ENCODE results near the gene RALGAPA2.

The RALGAPA2 gene

DNA sequence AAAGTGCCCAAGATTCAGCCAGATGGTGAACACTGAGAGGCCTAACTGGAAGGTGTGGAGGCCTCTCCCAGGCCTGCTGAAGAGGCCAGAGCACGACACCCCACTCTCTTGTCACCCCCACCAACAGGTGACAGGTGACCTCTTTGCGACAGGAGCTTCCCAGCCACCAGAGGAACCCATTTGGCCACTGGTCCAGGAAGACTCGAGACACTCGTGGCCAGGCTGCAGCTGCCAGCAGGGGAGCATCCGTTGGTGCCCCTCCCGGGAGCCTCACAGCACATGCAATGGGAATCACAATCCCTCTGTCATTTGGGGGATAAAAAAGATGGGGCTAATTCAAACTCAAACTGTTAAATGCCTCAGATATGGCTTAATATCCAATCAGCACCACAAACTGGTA, 181.2 kb downstream of the RALGAPA2 start:
- no peak overlapping the region for H3K27ac ChIP-seq (ENCODE audit: low read depth, low read length)
- no peak overlapping the region for H3K9ac ChIP-seq (ENCODE audit: low read depth in 1 of 2, low read length in 2 of 2)
- no peak overlapping the region for H3K4me3 ChIP-seq (ENCODE audit: low read depth in 1 of 2, low read length in 2 of 2)
- H3K36me3 ChIP-seq (ENCODE audit: control insufficient read depth in 1 of 2, insufficient read depth in 2 of 2, low read length in 2 of 2) = peaks cover 20 to 38% of the 10 kb centered on the region in 2 donors
- H3K9me3 ChIP-seq (ENCODE audit: control insufficient read depth in 1 of 2, low read length in 2 of 2) = no peaks in the 10 kb centered on the region
- H3K4me1 ChIP-seq (ENCODE audit: control insufficient read depth in 1 of 2, insufficient read depth in 2 of 2, low read length in 2 of 2) = peaks cover 4 to 5% of the 10 kb centered on the region in 2 donors
- H3K27me3 ChIP-seq (ENCODE audit: control insufficient read depth in 1 of 2, insufficient read depth in 2 of 2, low read length in 2 of 2) = no peaks in the 10 kb centered on the region

DNA sequence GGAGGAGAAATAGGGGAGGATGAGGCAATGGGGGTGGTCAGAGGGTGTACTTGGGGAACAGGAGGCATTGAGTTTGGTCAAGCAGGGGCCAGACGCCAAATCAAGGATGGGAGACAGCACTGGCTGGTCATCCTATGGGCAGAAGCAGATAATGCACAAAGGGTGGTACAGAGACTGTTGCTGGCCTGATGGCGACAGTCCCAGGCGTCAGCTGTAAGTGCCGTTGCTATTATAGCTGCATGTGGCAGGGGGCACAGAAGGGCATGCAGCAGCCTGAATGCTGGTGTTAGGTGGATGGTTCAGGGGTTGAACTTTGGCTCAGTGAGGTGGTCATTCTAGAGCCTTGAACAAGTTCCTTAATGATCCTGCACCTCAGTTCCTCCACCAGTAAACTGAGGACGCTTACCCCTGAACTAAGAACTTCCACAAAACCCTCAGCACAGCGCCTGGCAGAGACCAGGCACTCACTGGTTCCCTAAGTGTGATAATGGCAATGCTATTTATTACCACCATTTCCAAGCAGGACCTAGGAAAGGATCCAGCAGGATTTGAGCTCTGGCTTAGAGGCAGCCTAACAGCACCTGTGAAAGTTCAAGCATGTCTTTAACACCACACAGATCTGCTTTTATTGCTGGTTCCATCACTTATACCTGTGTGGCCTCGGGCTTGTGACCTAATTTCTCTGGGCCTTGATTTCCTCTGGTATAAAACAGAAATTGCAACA, 181.9 kb downstream of the RALGAPA2 start:
- H3K9ac ChIP-seq (ENCODE audit: low read depth in 1 of 2, low read length in 2 of 2) = no peak overlapping the region
- no peaks in the 10 kb centered on the region for H3K9me3 ChIP-seq (ENCODE audit: control insufficient read depth in 1 of 2, low read length in 2 of 2)
- no peaks in the 10 kb centered on the region for H3K27me3 ChIP-seq (ENCODE audit: control insufficient read depth in 1 of 2, insufficient read depth in 2 of 2, low read length in 2 of 2)
- peaks cover 20 to 39% of the 10 kb centered on the region in 2 donors for H3K36me3 ChIP-seq (ENCODE audit: control insufficient read depth in 1 of 2, insufficient read depth in 2 of 2, low read length in 2 of 2)
- peaks cover 0 to under 1% of the 10 kb centered on the region in 2 donors for H3K4me1 ChIP-seq (ENCODE audit: control insufficient read depth in 1 of 2, insufficient read depth in 2 of 2, low read length in 2 of 2)
- H3K4me3 ChIP-seq (ENCODE audit: low read depth in 1 of 2, low read length in 2 of 2) = no peak overlapping the region
- H3K27ac ChIP-seq (ENCODE audit: low read depth, low read length) = no peak overlapping the region

DNA sequence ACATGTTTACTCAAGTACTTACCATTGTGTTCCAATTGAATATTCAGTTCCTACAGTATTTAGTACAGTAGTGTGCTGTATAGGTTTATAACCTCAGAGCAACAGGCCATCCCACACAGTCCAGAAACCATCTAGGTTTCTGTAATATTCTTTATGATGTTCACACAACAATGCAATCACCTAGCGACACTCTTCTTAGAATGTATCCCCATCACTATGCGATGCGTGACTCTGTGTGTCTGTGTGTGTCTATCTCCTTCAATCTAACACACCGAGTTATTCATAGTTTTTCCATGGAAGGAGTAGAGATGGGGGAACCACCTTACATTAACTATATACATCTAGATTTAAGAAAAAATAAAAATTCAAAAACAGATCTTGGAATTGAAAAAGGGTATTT, 182.8 kb downstream of the RALGAPA2 start:
- Histone ChIP-seq H3K4me1 (ENCODE audit: control insufficient read depth in 1 of 2, insufficient read depth in 2 of 2, low read length in 2 of 2) (no peaks in the 10 kb centered on the region), H3K36me3 (ENCODE audit: control insufficient read depth in 1 of 2, insufficient read depth in 2 of 2, low read length in 2 of 2) (peaks cover 20 to 41% of the 10 kb centered on the region in 2 donors), H3K4me3 (ENCODE audit: low read depth in 1 of 2, low read length in 2 of 2) (no peak overlapping the region), H3K9me3 (ENCODE audit: control insufficient read depth in 1 of 2, low read length in 2 of 2) (no peaks in the 10 kb centered on the region), H3K27me3 (ENCODE audit: control insufficient read depth in 1 of 2, insufficient read depth in 2 of 2, low read length in 2 of 2) (no peaks in the 10 kb centered on the region), H3K27ac (ENCODE audit: low read depth, low read length) (no peak overlapping the region), H3K9ac (ENCODE audit: low read depth in 1 of 2, low read length in 2 of 2) (no peak overlapping the region)

DNA sequence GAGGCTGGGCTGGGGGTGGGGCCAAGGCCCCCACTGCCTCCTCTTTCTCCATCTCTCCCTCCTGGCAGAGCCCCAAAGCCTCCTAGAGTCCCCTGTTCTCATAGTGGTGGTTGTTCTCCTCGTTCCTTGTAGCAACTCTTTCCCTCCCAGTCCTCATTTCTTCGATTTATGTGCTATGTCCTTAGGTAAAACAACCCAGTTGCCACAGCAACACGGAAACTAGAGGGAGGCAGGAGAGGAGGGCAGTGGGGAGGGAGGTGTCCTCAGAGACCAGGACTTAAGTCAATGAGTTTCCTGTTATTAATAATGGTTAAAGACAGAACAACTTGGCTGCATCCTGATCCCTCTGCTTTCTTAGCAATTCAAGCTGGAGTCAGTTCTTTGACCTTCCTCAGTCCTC, 183.6 kb downstream of the RALGAPA2 start:
- no peaks in the 10 kb centered on the region for H3K4me1 ChIP-seq (ENCODE audit: control insufficient read depth in 1 of 2, insufficient read depth in 2 of 2, low read length in 2 of 2)
- no peak overlapping the region for H3K4me3 ChIP-seq (ENCODE audit: low read depth in 1 of 2, low read length in 2 of 2)
- H3K9me3 ChIP-seq (ENCODE audit: control insufficient read depth in 1 of 2, low read length in 2 of 2) = no peaks in the 10 kb centered on the region
- peaks cover 20 to 46% of the 10 kb centered on the region in 2 donors for H3K36me3 ChIP-seq (ENCODE audit: control insufficient read depth in 1 of 2, insufficient read depth in 2 of 2, low read length in 2 of 2)
- H3K27me3 ChIP-seq (ENCODE audit: control insufficient read depth in 1 of 2, insufficient read depth in 2 of 2, low read length in 2 of 2) = no peaks in the 10 kb centered on the region
- no peak overlapping the region for H3K27ac ChIP-seq (ENCODE audit: low read depth, low read length)
- no peak overlapping the region for H3K9ac ChIP-seq (ENCODE audit: low read depth in 1 of 2, low read length in 2 of 2)

DNA sequence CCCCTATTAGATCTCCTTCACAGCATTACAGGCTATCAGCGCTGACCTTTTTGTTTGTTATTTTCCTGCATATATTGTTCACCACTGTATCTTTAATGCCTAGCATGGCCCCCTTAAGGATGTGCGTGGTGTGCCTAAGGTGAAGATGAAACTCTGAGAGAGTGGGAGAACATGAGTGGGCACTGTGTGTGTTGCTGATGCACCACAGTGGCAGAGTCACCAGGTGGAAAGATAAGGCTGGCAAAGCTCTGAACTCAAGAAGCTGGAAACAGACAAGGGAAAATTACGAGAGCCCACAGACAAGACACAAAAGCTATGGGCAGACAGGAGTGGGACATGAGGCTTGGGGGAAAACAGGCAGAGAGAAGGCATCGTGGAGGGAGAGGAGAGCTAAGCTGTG, 184.8 kb downstream of the RALGAPA2 start:
- no peak overlapping the region for H3K4me3 ChIP-seq (ENCODE audit: low read depth in 1 of 2, low read length in 2 of 2)
- no peaks in the 10 kb centered on the region for H3K4me1 ChIP-seq (ENCODE audit: control insufficient read depth in 1 of 2, insufficient read depth in 2 of 2, low read length in 2 of 2)
- H3K36me3 ChIP-seq (ENCODE audit: control insufficient read depth in 1 of 2, insufficient read depth in 2 of 2, low read length in 2 of 2) = peaks cover 20 to 46% of the 10 kb centered on the region in 2 donors
- no peaks in the 10 kb centered on the region for H3K9me3 ChIP-seq (ENCODE audit: control insufficient read depth in 1 of 2, low read length in 2 of 2)
- H3K27ac ChIP-seq (ENCODE audit: low read depth, low read length) = no peak overlapping the region
- H3K9ac ChIP-seq (ENCODE audit: low read depth in 1 of 2, low read length in 2 of 2) = no peak overlapping the region
- no peaks in the 10 kb centered on the region for H3K27me3 ChIP-seq (ENCODE audit: control insufficient read depth in 1 of 2, insufficient read depth in 2 of 2, low read length in 2 of 2)

DNA sequence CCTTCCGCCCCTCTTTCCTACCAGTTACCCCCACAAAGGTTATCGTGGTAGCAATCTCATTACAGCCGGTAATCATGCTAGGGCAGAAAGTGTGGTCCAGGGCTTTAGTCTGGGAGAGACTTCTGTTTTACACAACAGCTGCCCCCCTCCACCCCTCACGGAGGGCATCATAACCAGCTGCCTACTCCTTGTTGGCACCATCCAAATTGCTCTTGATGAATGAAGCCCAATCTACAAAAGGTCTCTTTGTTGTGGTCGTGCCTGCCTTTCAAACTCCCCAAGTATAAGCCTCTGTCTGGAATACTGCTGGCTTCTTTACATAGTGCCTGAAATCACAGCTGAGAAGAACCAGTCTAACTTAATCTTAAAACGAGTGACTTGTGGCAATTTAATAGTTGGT, 186.7 kb downstream of the RALGAPA2 start:
- no peaks in the 10 kb centered on the region for H3K9me3 ChIP-seq (ENCODE audit: control insufficient read depth in 1 of 2, low read length in 2 of 2)
- no peaks in the 10 kb centered on the region for H3K27me3 ChIP-seq (ENCODE audit: control insufficient read depth in 1 of 2, insufficient read depth in 2 of 2, low read length in 2 of 2)
- H3K4me1 ChIP-seq (ENCODE audit: control insufficient read depth in 1 of 2, insufficient read depth in 2 of 2, low read length in 2 of 2) = no peaks in the 10 kb centered on the region
- no peak overlapping the region for H3K4me3 ChIP-seq (ENCODE audit: low read depth in 1 of 2, low read length in 2 of 2)
- no peak overlapping the region for H3K9ac ChIP-seq (ENCODE audit: low read depth in 1 of 2, low read length in 2 of 2)
- H3K36me3 ChIP-seq (ENCODE audit: control insufficient read depth in 1 of 2, insufficient read depth in 2 of 2, low read length in 2 of 2) = peaks cover 17 to 44% of the 10 kb centered on the region in 2 donors
- no peak overlapping the region for H3K27ac ChIP-seq (ENCODE audit: low read depth, low read length)

DNA sequence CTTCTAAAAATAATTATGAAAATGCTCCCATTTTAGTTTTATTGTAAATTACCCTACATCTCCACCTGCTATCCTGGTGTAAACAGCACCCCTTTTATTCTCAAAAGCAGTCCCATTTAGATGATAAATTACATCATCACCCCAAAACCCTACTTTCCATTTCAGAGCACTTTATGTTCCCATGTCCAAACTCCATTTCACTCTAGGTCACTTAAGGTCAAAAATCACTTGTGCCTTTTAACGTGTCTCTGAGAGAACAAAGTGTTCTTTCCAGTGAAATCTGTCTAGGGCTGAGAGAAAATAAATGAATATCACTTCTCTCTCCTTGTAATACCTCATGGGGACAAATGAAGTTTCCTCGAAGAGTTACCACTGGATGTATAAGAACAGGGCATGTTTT, 187.2 kb downstream of the RALGAPA2 start:
- Histone ChIP-seq H3K36me3 (ENCODE audit: control insufficient read depth in 1 of 2, insufficient read depth in 2 of 2, low read length in 2 of 2) (peaks cover 11 to 43% of the 10 kb centered on the region in 2 donors), H3K27me3 (ENCODE audit: control insufficient read depth in 1 of 2, insufficient read depth in 2 of 2, low read length in 2 of 2) (no peaks in the 10 kb centered on the region), H3K9me3 (ENCODE audit: control insufficient read depth in 1 of 2, low read length in 2 of 2) (no peaks in the 10 kb centered on the region), H3K4me1 (ENCODE audit: control insufficient read depth in 1 of 2, insufficient read depth in 2 of 2, low read length in 2 of 2) (no peaks in the 10 kb centered on the region), H3K27ac (ENCODE audit: low read depth, low read length) (no peak overlapping the region), H3K4me3 (ENCODE audit: low read depth in 1 of 2, low read length in 2 of 2) (no peak overlapping the region), H3K9ac (ENCODE audit: low read depth in 1 of 2, low read length in 2 of 2) (no peak overlapping the region)

DNA sequence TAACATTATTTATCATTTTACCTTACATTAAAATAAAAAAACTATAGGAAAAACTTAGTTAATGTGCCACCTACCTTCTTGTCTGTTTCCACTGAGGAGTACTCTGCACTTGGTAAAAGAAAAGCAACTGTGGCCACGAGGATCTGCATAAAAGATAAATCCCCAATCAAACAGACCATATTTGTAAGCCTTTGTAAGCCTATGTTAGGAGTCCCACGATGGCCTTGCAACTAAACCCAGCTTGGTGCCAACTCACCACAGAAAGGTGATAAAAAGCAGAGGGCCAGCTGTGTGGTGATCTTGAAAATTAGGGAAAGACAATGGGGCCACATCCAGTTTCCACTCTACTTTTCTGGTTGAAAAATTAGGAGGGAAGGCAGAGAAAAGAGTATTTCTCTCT, 187.7 kb downstream of the RALGAPA2 start:
- Histone ChIP-seq H3K27me3 (ENCODE audit: control insufficient read depth in 1 of 2, insufficient read depth in 2 of 2, low read length in 2 of 2) (no peaks in the 10 kb centered on the region), H3K4me3 (ENCODE audit: low read depth in 1 of 2, low read length in 2 of 2) (no peak overlapping the region), H3K36me3 (ENCODE audit: control insufficient read depth in 1 of 2, insufficient read depth in 2 of 2, low read length in 2 of 2) (peaks cover 9 to 44% of the 10 kb centered on the region in 2 donors), H3K9me3 (ENCODE audit: control insufficient read depth in 1 of 2, low read length in 2 of 2) (no peaks in the 10 kb centered on the region), H3K27ac (ENCODE audit: low read depth, low read length) (no peak overlapping the region), H3K9ac (ENCODE audit: low read depth in 1 of 2, low read length in 2 of 2) (no peak overlapping the region), H3K4me1 (ENCODE audit: control insufficient read depth in 1 of 2, insufficient read depth in 2 of 2, low read length in 2 of 2) (peaks cover 0 to 4% of the 10 kb centered on the region in 2 donors)

DNA sequence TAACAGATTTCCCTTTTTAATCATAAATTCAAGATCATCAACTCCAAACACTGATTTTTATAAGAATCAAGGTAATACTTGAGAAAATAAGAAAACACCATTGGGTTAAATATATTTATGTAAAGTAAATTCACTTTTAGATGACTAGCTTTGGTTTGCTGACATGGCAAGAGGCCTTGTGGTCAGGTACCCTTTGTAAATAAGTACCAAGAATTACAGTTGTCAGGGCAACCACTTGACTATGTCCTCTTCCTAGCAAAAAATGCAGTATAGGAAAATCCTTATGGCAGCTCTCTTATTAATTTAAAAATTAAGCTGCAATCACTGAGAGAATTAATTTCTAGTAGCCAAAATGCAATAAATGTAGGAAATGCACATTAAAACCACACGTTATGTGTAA, 190.7 kb downstream of the RALGAPA2 start:
- Histone ChIP-seq H3K9ac (ENCODE audit: low read depth in 1 of 2, low read length in 2 of 2) (no peak overlapping the region), H3K27me3 (ENCODE audit: control insufficient read depth in 1 of 2, insufficient read depth in 2 of 2, low read length in 2 of 2) (no peaks in the 10 kb centered on the region), H3K9me3 (ENCODE audit: control insufficient read depth in 1 of 2, low read length in 2 of 2) (no peaks in the 10 kb centered on the region), H3K36me3 (ENCODE audit: control insufficient read depth in 1 of 2, insufficient read depth in 2 of 2, low read length in 2 of 2) (peaks cover 5 to 33% of the 10 kb centered on the region in 2 donors), H3K4me1 (ENCODE audit: control insufficient read depth in 1 of 2, insufficient read depth in 2 of 2, low read length in 2 of 2) (peaks cover 7 to 10% of the 10 kb centered on the region in 2 donors), H3K27ac (ENCODE audit: low read depth, low read length) (no peak overlapping the region), H3K4me3 (ENCODE audit: low read depth in 1 of 2, low read length in 2 of 2) (no peak overlapping the region)

DNA sequence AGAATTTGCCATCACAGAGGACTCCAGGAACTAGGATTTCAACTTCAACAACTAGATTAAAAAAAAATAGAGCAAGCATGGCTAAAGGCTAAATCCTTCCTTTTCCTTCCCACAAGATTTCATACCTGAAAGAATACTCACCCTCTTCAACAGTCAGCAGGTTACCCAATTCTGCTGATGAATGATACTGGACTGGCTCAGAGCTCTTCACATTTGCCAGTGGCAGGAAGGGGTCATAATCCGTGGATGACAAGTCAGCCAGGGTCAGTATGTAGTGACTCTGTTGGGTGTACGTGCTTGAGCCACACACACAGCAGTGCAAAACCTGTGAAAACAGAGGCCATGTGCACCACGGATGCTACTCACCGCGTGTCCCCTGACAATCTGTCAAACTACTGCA, 191.7 kb downstream of the RALGAPA2 start:
- Histone ChIP-seq H3K4me1 (ENCODE audit: control insufficient read depth in 1 of 2, insufficient read depth in 2 of 2, low read length in 2 of 2) (peaks cover 7 to 10% of the 10 kb centered on the region in 2 donors), H3K4me3 (ENCODE audit: low read depth in 1 of 2, low read length in 2 of 2) (no peak overlapping the region), H3K27me3 (ENCODE audit: control insufficient read depth in 1 of 2, insufficient read depth in 2 of 2, low read length in 2 of 2) (no peaks in the 10 kb centered on the region), H3K27ac (ENCODE audit: low read depth, low read length) (no peak overlapping the region), H3K9ac (ENCODE audit: low read depth in 1 of 2, low read length in 2 of 2) (no peak overlapping the region), H3K36me3 (ENCODE audit: control insufficient read depth in 1 of 2, insufficient read depth in 2 of 2, low read length in 2 of 2) (peaks cover 5 to 41% of the 10 kb centered on the region in 2 donors), H3K9me3 (ENCODE audit: control insufficient read depth in 1 of 2, low read length in 2 of 2) (no peaks in the 10 kb centered on the region)

Data from duodenal mucosa (tissue), 2 donors.